HG03095 (cell line): ENCODE data around the gene ADCY1.

ENCODE experiments used
- ATAC-seq: cut with Tn5 transposase; IDR thresholded peaks from one replicate; pipeline ENCODE4 v1.9.1; 2021; ENCODE audit warnings: moderate library complexity; ENCODE audit not compliant: unreplicated experiment

ADCY1 gene

DNA sequence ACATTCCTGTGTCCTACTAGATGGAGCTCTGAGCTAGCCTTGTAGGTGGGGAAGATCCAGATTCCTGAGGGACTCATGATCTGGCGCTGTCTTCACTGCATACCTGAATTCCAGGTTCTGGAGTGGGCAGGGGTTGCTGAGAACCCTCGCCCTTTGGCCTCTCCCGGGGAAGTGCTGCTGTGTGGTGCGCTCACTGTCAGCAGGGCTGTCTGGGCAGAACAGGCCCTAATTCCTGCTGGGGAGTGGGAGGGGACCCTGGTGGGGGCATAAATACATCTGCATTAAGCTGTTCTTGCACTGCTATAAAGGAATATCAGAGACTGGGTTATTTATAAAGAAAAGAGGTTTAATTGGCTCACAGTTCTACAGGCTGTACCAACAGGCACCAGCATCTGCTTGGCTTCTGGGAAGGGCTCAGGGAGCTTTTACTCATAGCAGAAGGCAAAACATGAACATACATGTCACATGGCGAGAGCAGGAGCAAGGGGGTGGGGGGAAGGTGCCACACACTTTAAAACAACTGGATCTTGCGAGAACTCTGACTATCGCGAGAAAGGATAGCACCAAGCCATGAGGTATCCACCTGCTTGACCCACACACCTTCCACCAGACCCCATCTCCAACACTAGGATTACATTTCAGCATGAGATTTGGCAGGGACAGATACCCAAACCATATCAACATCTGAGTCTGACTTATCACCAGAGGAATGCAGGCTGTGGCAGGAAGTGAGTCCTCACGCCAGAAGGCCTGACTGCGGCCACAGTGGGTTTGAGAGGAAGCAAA, 115.0 kb downstream of the ADCY1 start:
- ATAC-seq: no peak

DNA sequence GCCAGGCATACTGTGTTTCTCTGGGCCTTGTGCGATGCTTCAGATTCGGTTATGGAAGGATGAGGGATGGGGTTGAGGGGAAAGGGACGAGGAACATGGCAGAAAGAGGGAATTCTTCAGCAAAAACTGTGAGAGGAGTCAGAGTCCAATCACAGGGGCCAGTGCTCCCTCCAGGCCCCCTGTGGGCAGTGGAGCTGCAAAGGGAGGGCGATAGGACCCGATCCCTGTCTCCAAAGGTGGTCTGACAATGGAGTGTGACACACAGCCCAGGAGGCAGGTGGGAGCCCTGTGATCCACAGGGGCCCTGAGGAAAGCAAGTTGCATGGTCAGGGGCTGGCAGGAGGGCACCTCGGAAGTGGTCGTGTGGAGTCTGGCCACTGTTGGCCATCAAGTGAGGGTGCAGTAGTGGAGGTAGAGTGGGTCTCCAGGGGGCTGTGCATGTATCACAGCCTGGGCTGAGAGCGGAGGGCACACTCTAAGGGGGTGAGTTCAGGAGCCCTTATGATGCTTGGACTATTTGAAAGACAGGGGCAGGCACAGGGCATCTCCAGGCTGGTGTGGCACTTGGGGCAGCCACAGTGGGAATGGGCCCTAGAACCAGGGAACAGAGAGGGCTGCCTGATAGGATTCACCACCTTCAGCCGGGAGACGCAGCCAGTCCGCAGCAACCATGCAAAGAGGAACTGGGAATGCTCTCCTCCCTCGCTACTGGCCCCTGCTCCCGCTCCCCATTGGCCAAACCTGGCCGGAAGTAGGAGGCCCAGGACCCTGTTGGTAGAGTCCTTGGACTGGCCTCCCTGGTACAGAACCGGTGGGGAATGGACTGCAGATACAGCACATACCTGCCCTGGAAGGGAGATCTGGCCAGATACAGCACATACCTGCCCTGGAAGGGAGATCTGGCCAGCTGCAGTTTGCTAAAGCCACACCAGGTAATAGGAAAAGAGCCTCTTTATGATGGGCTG, 115.9 kb downstream of the ADCY1 start:
- no peak for ATAC-seq

DNA sequence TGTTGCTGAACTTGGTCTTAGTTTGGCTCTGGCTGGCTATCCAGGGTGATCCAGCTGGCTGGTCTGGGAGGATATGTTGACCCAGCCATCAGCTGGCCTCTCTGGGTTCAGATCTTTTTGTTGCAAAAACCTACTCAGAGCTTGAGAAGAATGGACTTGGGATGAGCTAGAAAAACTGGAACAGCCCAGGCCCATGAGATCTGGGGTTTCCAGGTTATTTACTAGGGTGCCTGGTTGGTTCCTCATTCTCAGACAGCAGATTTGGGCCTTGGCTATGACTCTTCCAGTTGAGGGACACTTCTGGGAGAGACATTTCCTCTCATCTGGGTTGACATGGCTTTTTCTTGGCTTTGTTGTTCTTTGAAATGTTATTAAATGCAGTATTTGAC, 116.6 kb downstream of the ADCY1 start:
- no peak for ATAC-seq

DNA sequence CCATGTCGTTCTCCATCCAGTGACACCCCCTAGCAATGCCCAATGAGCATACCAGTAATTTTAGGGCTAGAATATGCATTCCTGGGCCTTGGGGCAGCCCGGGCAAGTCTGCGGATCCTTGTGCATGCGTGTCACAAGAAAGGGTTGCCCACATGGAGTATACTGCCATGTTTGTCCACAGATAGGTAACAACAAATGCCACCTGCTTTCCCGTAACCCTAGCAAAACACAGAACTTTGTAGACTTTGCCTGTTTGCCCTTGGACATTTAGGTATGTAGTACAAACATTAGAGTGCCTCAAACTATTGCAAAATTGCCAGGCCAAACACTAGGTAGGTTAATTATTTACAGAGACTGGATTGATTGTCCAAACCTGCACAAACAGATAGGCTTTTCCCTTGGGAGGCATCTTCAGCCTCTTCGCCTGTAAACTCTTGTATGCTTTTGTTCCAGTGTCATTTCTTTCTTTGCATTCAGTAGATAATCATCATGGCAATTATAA, 117.0 kb downstream of the ADCY1 start:
- no peak for ATAC-seq

- no peak for ATAC-seq
Measured at GRCh38 chr7:45692031-45692430, 117.9 kb downstream of the ADCY1 start.

DNA sequence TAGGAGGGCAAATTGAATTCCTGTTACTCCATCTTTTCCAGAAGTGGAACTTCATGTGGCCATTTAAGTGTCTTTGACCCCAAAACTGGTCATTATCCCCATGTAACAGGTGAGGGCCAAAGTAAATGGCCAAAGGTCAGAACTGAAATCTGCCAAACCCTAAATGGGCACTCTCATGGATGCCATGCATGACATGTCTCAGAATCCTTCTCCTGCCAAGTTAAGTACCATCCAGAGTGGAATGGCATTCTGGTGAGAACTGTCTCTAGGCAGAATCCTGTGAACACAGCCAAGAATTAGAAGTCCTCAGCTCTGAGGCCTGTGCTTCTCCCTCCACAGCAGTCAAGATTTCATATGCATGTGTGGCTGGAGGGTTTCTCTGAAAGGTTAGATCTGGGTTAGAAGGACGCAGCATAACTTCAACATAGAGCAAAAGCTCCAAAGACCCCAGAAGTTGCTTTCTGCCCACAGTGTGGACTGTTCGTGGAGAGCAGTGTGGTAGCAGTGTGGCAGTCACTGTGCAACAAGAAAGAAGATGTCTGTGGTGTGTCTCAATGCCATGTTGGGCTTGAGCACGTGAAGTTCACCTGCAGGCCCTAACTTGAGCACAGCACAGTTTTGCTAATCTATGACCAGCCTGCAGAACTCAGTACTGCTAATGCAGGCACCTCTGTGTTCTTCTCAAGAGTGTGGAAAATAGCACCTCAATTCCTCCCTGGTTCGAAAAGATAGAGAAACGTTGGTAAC, 121.3 kb downstream of the ADCY1 start:
- ATAC-seq: no peak

DNA sequence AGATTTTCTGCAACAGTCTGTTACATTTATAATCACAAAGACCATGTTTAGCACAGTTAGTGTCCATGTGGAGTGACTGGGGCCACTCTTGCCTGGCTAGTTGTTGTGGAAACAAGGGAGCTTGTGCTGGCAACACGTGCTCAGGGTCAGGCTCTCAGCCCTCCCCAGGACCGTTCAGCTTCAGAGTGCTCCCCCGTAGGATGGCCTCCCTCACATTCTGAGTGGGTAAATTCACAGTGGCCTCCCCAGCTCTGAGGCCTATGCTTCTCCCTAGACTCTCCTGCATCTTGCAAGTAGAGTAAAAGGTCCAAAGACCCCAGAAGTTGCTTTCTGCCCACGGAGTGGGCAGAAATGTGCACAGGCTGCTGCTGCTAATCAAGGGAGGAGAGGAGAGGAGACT, 122.3 kb downstream of the ADCY1 start:
- no peak for ATAC-seq

DNA sequence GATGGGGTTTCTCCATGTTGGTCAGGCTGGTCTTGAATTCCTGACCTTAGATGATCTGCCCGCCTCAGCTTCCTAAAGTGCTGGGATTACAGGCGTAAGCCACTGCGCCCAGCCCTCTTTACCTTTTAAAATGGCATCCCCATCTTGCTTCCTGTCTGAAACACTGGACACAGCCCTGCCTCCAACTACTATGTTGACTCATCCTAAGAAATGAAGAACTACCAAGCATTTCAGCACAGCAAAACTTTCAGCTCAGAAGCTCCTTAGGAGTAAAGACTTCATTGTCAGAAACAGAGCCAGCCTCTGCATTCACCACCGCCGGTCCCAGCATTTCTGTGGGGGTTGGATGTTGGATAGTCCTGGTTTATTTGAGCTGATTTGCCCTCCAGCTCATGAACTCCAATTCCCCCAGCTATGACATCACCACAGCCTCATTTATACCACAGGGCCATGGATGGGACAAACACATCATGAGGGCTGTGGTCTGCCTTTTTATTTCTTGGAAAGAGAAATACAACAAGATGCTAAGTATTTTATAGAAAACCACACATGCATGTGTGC, 123.5 kb downstream of the ADCY1 start:
- ATAC-seq: no peak

GRCh38 chr7:45698303-45699014, 124.3 kb downstream of the ADCY1 start:
- no peak for ATAC-seq

DNA sequence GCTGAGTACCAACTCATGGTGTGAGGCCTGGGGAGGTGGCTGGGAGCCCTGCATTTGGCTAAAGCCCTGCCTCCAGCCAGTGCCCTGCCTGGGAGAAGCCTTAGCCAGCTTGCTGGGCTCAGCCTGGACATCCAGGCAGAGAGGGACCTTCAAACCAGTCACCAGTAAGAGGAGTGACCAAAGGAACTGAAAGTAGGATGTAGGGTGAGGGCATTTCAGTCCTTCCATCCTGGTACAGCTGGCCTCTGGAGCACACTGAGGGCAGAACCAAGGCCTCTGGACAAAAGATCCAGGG, 124.8 kb downstream of the ADCY1 start:
- no peak for ATAC-seq

DNA sequence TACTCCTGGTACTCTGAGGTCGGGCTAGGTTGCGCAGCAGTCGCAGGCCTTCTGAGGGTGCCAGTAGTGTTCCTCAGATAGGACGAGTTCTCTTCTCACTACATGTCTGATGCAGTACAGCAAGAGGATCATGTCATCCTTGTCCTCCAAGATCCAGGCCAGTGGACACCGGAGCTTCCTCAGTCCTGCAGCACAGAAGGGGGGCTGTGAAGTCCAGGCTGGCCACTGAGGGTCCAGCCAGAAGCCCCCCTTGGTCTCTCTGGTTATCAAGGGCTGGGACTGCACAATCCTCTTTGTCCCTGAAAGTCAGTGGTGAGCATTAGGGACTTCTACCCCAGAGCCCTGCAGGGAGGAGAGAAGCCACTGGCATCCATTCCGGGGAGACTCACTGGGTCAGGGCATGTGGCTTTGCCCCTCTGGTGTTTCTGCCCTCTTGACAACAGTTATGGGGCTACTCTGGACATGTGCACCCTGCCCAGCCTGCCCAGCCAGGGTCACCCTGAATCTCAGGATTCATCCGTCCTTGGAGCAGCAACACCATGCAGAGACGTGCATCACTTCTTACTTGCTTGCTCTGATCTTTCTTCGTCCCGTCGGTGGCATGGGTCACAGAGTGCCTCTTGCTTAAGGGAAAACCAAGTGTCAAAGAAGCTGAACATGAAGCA, 125.7 kb downstream of the ADCY1 start:
- no peak for ATAC-seq

DNA sequence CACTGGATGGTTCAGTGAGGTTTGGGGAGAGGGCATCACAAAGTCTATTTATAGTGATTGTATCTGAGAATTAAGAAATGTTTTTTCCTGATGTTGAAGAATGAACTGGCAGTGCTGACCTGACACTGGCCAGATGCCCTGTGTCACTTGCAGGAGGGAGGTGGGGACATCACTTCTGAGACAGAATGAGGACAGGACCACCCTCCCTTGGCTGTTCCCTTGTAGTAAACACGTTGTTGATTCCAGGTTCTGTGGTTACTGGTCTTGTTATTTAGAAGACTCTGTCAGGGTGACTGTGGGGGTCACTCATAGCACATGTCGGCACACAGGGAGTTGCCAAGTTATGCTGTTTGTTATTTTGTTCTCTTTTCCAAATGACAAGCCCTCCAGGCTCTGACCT, 126.4 kb downstream of the ADCY1 start:
- ATAC-seq: no peak

- ATAC-seq: no peak
Measured at GRCh38 chr7:45701701-45702510, 127.7 kb downstream of the ADCY1 start.

DNA sequence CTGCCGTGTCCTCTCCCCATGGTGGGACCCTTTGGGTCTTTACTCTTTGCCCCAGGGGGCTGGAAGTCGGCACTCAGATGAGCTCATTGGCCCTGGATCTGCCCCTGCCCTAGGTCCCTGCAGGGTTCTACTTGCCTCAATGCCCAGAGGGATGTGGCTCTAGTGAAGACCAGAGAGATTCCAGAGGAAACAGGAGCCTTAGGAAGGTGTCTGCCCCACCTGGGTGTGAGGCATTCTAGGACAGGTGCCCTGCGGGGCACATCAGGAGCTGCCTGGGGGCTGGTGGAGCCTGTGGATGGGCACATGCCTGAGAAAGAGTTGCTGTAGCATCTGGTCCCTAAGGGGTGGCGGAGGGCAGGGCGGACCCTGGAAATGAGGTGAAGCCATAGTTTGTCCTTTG, 128.6 kb downstream of the ADCY1 start:
- no peak for ATAC-seq

DNA sequence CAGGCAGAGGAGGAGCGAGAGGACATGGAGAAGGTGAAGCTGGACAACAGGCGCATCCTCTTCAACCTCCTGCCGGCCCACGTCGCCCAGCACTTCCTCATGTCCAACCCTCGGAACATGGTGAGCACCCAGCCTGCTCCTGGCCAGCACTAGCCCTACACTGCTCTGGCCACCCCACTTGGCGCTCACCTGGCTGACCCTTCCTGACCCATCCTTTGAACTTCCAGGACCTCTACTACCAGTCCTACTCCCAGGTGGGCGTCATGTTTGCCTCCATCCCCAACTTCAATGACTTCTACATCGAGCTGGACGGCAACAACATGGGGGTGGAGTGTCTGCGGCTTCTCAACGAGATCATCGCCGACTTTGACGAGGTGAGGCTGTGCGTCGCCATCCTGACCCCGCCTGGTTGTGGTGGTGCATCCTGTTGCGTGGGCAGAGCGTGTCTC, 129.2 kb downstream of the ADCY1 start:
- ATAC-seq: no peak

GRCh38 chr7:45703911-45704682, 129.9 kb downstream of the ADCY1 start:
- no peak for ATAC-seq

- no peak for ATAC-seq
Measured at GRCh38 chr7:45704683-45705016, 130.5 kb downstream of the ADCY1 start.
